Keratinocyte (primary cell): ENCODE results near the gene ADGRB3. TPM values are rescaled to one million over a fixed set of nuclear protein-coding genes. Genes with fewer than 3 reads are reported as not detected.

ENCODE experiments used
- DNase-seq: peaks from one replicate; pipeline ENCODE4 v3.0.0-alpha.2; 2011; ENCODE audit warnings: low read depth, missing footprints, low spot score
- FAIRE-seq: peaks from 2 replicates; lab custom pipeline; 2011; peaks lifted over from hg19 to GRCh38; lab: Jason Lieb, UNC
- H2AFZ ChIP-seq: 2 replicates; pipeline ENCODE4 v1.6.0; 2012; ENCODE audit warnings: low read length, control low read depth, inconsistent platforms; ENCODE audit not compliant: control insufficient read depth
- H3K27ac ChIP-seq: 2 replicates; pipeline ENCODE4 v1.5.1; 2011; ENCODE audit warnings: low read length; ENCODE audit not compliant: control insufficient read depth, insufficient read depth
- H3K27me3 ChIP-seq: 3 replicates; pipeline ENCODE4 v1.6.0; 2011; ENCODE audit warnings: low read length; ENCODE audit not compliant: control insufficient read depth, insufficient read depth; ENCODE audit errors: extremely low read depth
- H3K36me3 ChIP-seq, 2 experiments: 2 replicates in 1 of 2; 3 replicates in 1 of 2; pipeline ENCODE4 v1.5.1; 2011; ENCODE audit warnings: low read length in 2 of 2, mild to moderate bottlenecking in 1 of 2; ENCODE audit not compliant: control insufficient read depth in 2 of 2, insufficient read depth in 2 of 2; ENCODE audit errors: extremely low read depth in 1 of 2
- H3K4me1 ChIP-seq: 3 replicates; pipeline ENCODE4 v1.5.1; 2011; ENCODE audit warnings: low read length; ENCODE audit not compliant: control insufficient read depth, insufficient read depth; ENCODE audit errors: extremely low read depth
- H3K4me2 ChIP-seq: 3 replicates; pipeline ENCODE4 v1.6.0; 2011; ENCODE audit warnings: low read depth, low read length; ENCODE audit not compliant: control insufficient read depth, insufficient read depth; ENCODE audit errors: extremely low read depth
- H3K4me3 ChIP-seq, 3 experiments: fragments of 200-600 bp in 1 of 3; sonication (generic) in 1 of 3; 2 replicates in 2 of 3; 3 replicates in 1 of 3; pipeline ENCODE4 v1.5.1; 2011 to 2016; ENCODE audit warnings: low read length in 3 of 3, mild to moderate bottlenecking in 3 of 3, control low read depth in 2 of 3, inconsistent platforms in 1 of 3, low read depth in 1 of 3, mixed read lengths in 1 of 3, mixed run types in 1 of 3, moderate library complexity in 1 of 3; ENCODE audit not compliant: control insufficient read depth in 2 of 3, insufficient read depth in 2 of 3; ENCODE audit errors: extremely low read depth in 1 of 3
- H3K79me2 ChIP-seq: 2 replicates; pipeline ENCODE4 v1.6.0; 2012; ENCODE audit warnings: low read length; ENCODE audit not compliant: control insufficient read depth, insufficient read depth
- H3K9ac ChIP-seq: 3 replicates; pipeline ENCODE4 v1.6.0; 2011; ENCODE audit warnings: low read length; ENCODE audit not compliant: control insufficient read depth, insufficient read depth; ENCODE audit errors: extremely low read depth
- H3K9me1 ChIP-seq: 3 replicates; pipeline ENCODE4 v1.6.0; 2011; ENCODE audit warnings: low read length; ENCODE audit not compliant: control insufficient read depth, insufficient read depth; ENCODE audit errors: extremely low read depth
- H3K9me3 ChIP-seq: 2 replicates; pipeline ENCODE4 v1.5.1; 2012; ENCODE audit warnings: low read depth, low read length; ENCODE audit not compliant: control insufficient read depth
- H4K20me1 ChIP-seq: 3 replicates; pipeline ENCODE4 v1.6.0; 2011; ENCODE audit warnings: low read length; ENCODE audit not compliant: control insufficient read depth, insufficient read depth; ENCODE audit errors: extremely low read depth
- CTCF ChIP-seq, 3 experiments: IDR thresholded peaks in 1 of 3; conservative IDR thresholded peaks in 1 of 3; optimal IDR thresholded peaks in 1 of 3; 2 replicates in 2 of 3; 3 replicates in 1 of 3; pipeline versions ENCODE3 to v1.5.1; 2011; ENCODE audit warnings: low read length in 3 of 3, mild to moderate bottlenecking in 3 of 3, moderate library complexity in 2 of 3, control low read depth in 1 of 3, inconsistent platforms in 1 of 3; ENCODE audit not compliant: insufficient read depth in 2 of 3; ENCODE audit errors: extremely low read depth in 1 of 3
- EZH2 ChIP-seq: IDR thresholded peaks from one replicate; pipeline ENCODE4 v1.6.1; 2012; ENCODE audit warnings: inconsistent platforms, mild to moderate bottlenecking, low read length, moderate library complexity
- dilution Hi-C: fragments of 300-500 bp; cut with MboI; formaldehyde crosslinking; loops from one replicate; pipeline ENCODE4 v1.7.0; 2020; ENCODE audit warnings: low sequenced_read_pairs; ENCODE audit not compliant: extremely low pct_ligation_motif_present
- polyA plus RNA-seq, 5 experiments: library from polyadenylated mRNA; depleted of rRNA in 3 of 5; stranded (reverse) in 3 of 5; stranded (forward) in 1 of 5; unstranded in 1 of 5; fragments of >200 nt; gene quantifications; 1 replicate in 1 of 5; 2 replicates in 3 of 5; 3 replicates in 1 of 5; pipeline versions ENCODE4 v1.2.1 to v1.2.3, GENCODE V29; 2011 to 2012; ENCODE audit warnings: missing spikeins in 2 of 5, low read depth in 1 of 5, low replicate concordance in 1 of 5

The ADGRB3 gene
- polyA plus RNA-seq, 1 donor (not counting 4 experiments of a cell fraction or from before 2014, with no cell fraction given) = not detected

GRCh38 chr6:68760485-68760884, 125.4 kb downstream of the ADGRB3 start:
- H3K79me2 ChIP-seq = no peaks in the 10 kb centered on the region
- no peak overlapping the region for H2AFZ ChIP-seq
- H3K4me3 ChIP-seq = no peak overlapping the region
- H3K4me1 ChIP-seq = no peaks in the 10 kb centered on the region
- no peak for DNase-seq
- H3K9me3 ChIP-seq = no peaks in the 10 kb centered on the region
- no peak overlapping the region for H3K27ac ChIP-seq
- H3K27me3 ChIP-seq = no peaks in the 10 kb centered on the region
- H3K36me3 ChIP-seq = no peaks in the 10 kb centered on the region
- TF ChIP-seq EZH2 (no peak), CTCF (optimal IDR thresholded peaks at IDR 0.05 in 1 of 3, IDR thresholded peaks at IDR 0.05 in 1 of 3, conservative IDR thresholded peaks at IDR 0.05 in 1 of 3; ENCODE audit: extremely low read depth in 1 of 3, insufficient read depth in 2 of 3, low read length in 3 of 3) (no peak)
- H4K20me1 ChIP-seq = no peaks in the 10 kb centered on the region
- no peak overlapping the region for H3K4me2 ChIP-seq
- FAIRE-seq = no peak
- dilution Hi-C loops = no loop called here
- no peaks in the 10 kb centered on the region for H3K9me1 ChIP-seq
- H3K9ac ChIP-seq = no peak overlapping the region

- Histone ChIP-seq H3K4me2 (no peak overlapping the region), H3K9ac (no peak overlapping the region), H2AFZ (no peak overlapping the region), H3K4me1 (no peaks in the 10 kb centered on the region), H3K36me3 (no peaks in the 10 kb centered on the region), H3K9me3 (no peaks in the 10 kb centered on the region), H3K79me2 (no peaks in the 10 kb centered on the region), H4K20me1 (no peaks in the 10 kb centered on the region), H3K4me3 (no peak overlapping the region), H3K27ac (no peak overlapping the region), H3K27me3 (no peaks in the 10 kb centered on the region), H3K9me1 (no peaks in the 10 kb centered on the region)
- DNase-seq (no peak), FAIRE-seq (no peak)
- TF ChIP-seq CTCF (optimal IDR thresholded peaks at IDR 0.05 in 1 of 3, IDR thresholded peaks at IDR 0.05 in 1 of 3, conservative IDR thresholded peaks at IDR 0.05 in 1 of 3; ENCODE audit: extremely low read depth in 1 of 3, insufficient read depth in 2 of 3, low read length in 3 of 3) (no peak), EZH2 (no peak)
- dilution Hi-C loops = no loop called here
Observed at GRCh38 chr6:68760941-68761676, 126.0 kb downstream of the ADGRB3 start.
